ENCODE data around the gene NOG.

The NOG gene

GRCh38 chr17:56638591-56639051 lies 45.1 kb downstream of the NOG start:
- no peak for DNase-seq

GRCh38 chr17:56639517-56639916 lies 46.0 kb downstream of the NOG start:
- DNase-seq, result no peak

GRCh38 chr17:56640116-56640515 lies 46.6 kb downstream of the NOG start:
- DNase-seq, result no peak

- DNase-seq, result no peak
These were observed 47.9 kb downstream of the NOG start for GRCh38 chr17:56641373-56641772.

GRCh38 chr17:56641894-56642293 lies 48.4 kb downstream of the NOG start:
- no peak for DNase-seq

GRCh38 chr17:56642424-56642823 lies 48.9 kb downstream of the NOG start:
- no peak for DNase-seq
